ENCODE data around the gene ADAMTSL2.

The ADAMTSL2 gene

GRCh38 chr9:133553973-133554713, 19.6 kb downstream of the ADAMTSL2 start:
- DNase-seq (ENCODE audit: low spot score): no peak
- in situ Hi-C loops (cut with MboI; ENCODE audit: low pct_unique_long_range_greater_than_20kb, low sequenced_read_pairs, unreplicated experiment): no loop called here
- TF ChIP-seq CTCF (IDR thresholded peaks at IDR 0.05; ENCODE audit: extremely low read depth, insufficient read depth, missing control alignments): no peak

GRCh38 chr9:133554729-133555128, 20.2 kb downstream of the ADAMTSL2 start:
- TF ChIP-seq CTCF (IDR thresholded peaks at IDR 0.05; ENCODE audit: extremely low read depth, insufficient read depth, missing control alignments): no peak
- in situ Hi-C loops (cut with MboI; ENCODE audit: low pct_unique_long_range_greater_than_20kb, low sequenced_read_pairs, unreplicated experiment): no loop called here
- no peak for DNase-seq (ENCODE audit: low spot score)

GRCh38 chr9:133556354-133556753, 21.9 kb downstream of the ADAMTSL2 start:
- DNase-seq (ENCODE audit: low spot score): no peak
- in situ Hi-C loops (cut with MboI; ENCODE audit: low pct_unique_long_range_greater_than_20kb, low sequenced_read_pairs, unreplicated experiment): no loop called here
- no peak for TF ChIP-seq CTCF (IDR thresholded peaks at IDR 0.05; ENCODE audit: extremely low read depth, insufficient read depth, missing control alignments)

GRCh38 chr9:133557581-133557980, 23.1 kb downstream of the ADAMTSL2 start:
- in situ Hi-C loops (cut with MboI; ENCODE audit: low pct_unique_long_range_greater_than_20kb, low sequenced_read_pairs, unreplicated experiment): no loop called here
- no peak for TF ChIP-seq CTCF (IDR thresholded peaks at IDR 0.05; ENCODE audit: extremely low read depth, insufficient read depth, missing control alignments)
- no peak for DNase-seq (ENCODE audit: low spot score)

DNA sequence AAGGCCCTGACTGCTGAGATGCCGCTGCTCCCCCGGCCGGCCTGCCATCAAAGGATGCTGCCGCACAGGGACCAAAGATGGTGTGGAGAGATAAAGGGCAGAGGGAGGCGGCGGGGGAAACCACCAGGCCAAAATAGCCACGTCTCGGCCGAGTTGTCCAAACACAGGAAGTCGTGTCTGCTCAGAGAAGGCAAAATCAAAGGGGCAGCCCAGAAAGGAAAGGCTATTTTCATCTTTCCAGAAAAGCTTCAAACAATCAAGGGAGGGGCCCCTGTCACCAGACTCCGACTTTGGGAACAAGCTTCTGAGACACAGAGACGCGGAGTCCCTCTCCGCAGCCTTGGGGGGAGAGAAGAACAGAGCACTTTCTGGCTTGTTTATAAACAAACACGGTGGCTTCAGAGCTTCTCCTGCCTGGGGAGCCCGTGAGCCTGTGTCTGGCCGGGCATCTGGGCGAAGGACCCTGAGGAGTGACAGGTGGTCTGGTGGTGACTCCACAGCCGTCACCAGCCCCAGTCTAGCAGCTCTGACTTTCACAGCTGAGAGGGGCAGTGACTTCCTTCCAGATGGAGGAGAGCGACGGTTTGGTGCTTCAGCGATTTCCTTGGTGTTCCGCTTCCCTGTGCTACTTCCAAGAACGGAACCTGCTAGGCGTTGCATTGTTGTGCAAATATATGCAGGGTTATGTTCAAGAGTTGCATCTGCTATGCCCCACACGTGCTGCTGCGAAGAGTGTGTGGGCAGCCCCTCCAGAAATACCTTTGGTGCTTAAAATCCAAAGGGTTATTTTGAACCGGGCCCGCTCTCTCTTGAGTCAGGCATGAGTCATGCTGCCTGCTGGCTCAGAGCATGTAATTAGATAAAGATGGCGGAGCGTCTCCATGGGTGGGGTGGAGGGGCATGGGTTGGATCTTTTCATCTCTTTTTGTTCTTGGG, 24.0 kb downstream of the ADAMTSL2 start:
- in situ Hi-C loops (cut with MboI; ENCODE audit: low pct_unique_long_range_greater_than_20kb, low sequenced_read_pairs, unreplicated experiment): no loop called here
- peak; percentile 91 for DNase-seq (ENCODE audit: low spot score)
- no peak for TF ChIP-seq CTCF (IDR thresholded peaks at IDR 0.05; ENCODE audit: extremely low read depth, insufficient read depth, missing control alignments)

GRCh38 chr9:133560311-133560710, 25.8 kb downstream of the ADAMTSL2 start:
- TF ChIP-seq CTCF (IDR thresholded peaks at IDR 0.05; ENCODE audit: extremely low read depth, insufficient read depth, missing control alignments): no peak
- no peak for DNase-seq (ENCODE audit: low spot score)
- in situ Hi-C loops (cut with MboI; ENCODE audit: low pct_unique_long_range_greater_than_20kb, low sequenced_read_pairs, unreplicated experiment): no loop called here
